ENCODE data around the gene COL4A3. TPM values are rescaled to one million over a fixed set of nuclear protein-coding genes. Genes with fewer than 3 reads are reported as not detected.
"Not testable (repeated sequence)": the region's sequence is repeated elsewhere in the genome, so short reads cannot be mapped to it uniquely, and the experiment has no call there.

Gene COL4A3
- total and polyA plus RNA-seq, 9 of the 15 experiments (the other 6 are each of a cell fraction or from before 2014, with no cell fraction given), result not detected

- H3K4me1 ChIP-seq (replicated peaks in 1 of 2; ENCODE audit: control insufficient read depth in 2 of 2, insufficient read depth in 2 of 2, low read length in 2 of 2); H3K4me3 ChIP-seq; H3K9me3 ChIP-seq (replicated peaks; ENCODE audit: control insufficient read depth, insufficient read depth, low read depth, low read length); H3K27me3 ChIP-seq (ENCODE audit: control insufficient read depth in 2 of 2, insufficient read depth in 2 of 2, low read length in 2 of 2); H3K9ac ChIP-seq (ENCODE audit: insufficient read depth in 1 of 2, low read depth in 2 of 2, low read length in 2 of 2); H3K36me3 ChIP-seq (ENCODE audit: control insufficient read depth, insufficient read depth, low read length); intact Hi-C loops (cut with micrococcal nuclease); ATAC-seq; H3K4me2 ChIP-seq (ENCODE audit: insufficient read depth, low read length); CTCF ChIA-PET (ENCODE audit: low intra/inter-chr PET ratio); H3K9me1 ChIP-seq (ENCODE audit: control insufficient read depth, insufficient read depth, low read length); H3K79me2 ChIP-seq (ENCODE audit: control insufficient read depth, insufficient read depth, low read length); BruUV-seq (replicated peaks); H3K27ac ChIP-seq (ENCODE audit: extremely low read depth, low read depth, low read length); POLR2A ChIA-PET; in situ Hi-C loops (cut with MboI); FAIRE-seq; H4K20me1 ChIP-seq (replicated peaks; ENCODE audit: control insufficient read depth, insufficient read depth, low read length): not testable (repeated sequence)
- peak in 1 of 4 experiments; percentile 3 for DNase-seq (ENCODE audit: extremely low read depth in 1 of 4, low spot score in 3 of 4)
- 0 out of 2 replicates have a peak overlapping the region, but pooled peaks have one; percentile 16 for H2AFZ ChIP-seq (ENCODE audit: low read depth, low read length)
- peak; percentile 52 for TF ChIP-seq MEIS2 (IDR thresholded peaks at IDR 0.05; ENCODE audit: partially characterized antibody)
- TF ChIP-seq NRF1 (conservative IDR thresholded peaks at IDR 0.05 in 1 of 2, IDR thresholded peaks at IDR 0.05 in 1 of 2), result peak; percentile 91 to 92
- WGBS (ENCODE audit: insufficient coverage, low coverage, missing lambda C conversion rate), result 7% methylated on average over 6 of the region's 11 CpGs
These were observed 7.4 kb downstream of the COL4A3 start for GRCh38 chr2:227171779-227172178.

- intact Hi-C loops (cut with micrococcal nuclease), result no loop called here
- no peak overlapping the region for H3K4me3 ChIP-seq
- no peaks in the 10 kb centered on the region for H3K27me3 ChIP-seq (ENCODE audit: control insufficient read depth in 2 of 2, insufficient read depth in 2 of 2, low read length in 2 of 2)
- H3K9me3 ChIP-seq (replicated peaks; ENCODE audit: control insufficient read depth, insufficient read depth, low read depth, low read length), result no peaks in the 10 kb centered on the region
- no peaks in the 10 kb centered on the region for H4K20me1 ChIP-seq (replicated peaks; ENCODE audit: control insufficient read depth, insufficient read depth, low read length)
- FAIRE-seq, result no peak
- BruUV-seq (replicated peaks), result no TSS peak
- no peak overlapping the region for H2AFZ ChIP-seq (ENCODE audit: low read depth, low read length)
- H3K9me1 ChIP-seq (ENCODE audit: control insufficient read depth, insufficient read depth, low read length), result no peaks in the 10 kb centered on the region
- ATAC-seq, result no peak
- no peak for DNase-seq (ENCODE audit: extremely low read depth in 1 of 4, low spot score in 3 of 4)
- no peaks in the 10 kb centered on the region for H3K4me1 ChIP-seq (replicated peaks in 1 of 2; ENCODE audit: control insufficient read depth in 2 of 2, insufficient read depth in 2 of 2, low read length in 2 of 2)
- ChIA-PET POLR2A (no interaction called here), CTCF (ENCODE audit: low intra/inter-chr PET ratio) (no interaction called here)
- H3K79me2 ChIP-seq (ENCODE audit: control insufficient read depth, insufficient read depth, low read length), result no peaks in the 10 kb centered on the region
- in situ Hi-C loops (cut with MboI), result no loop called here
- H3K9ac ChIP-seq (ENCODE audit: insufficient read depth in 1 of 2, low read depth in 2 of 2, low read length in 2 of 2), result no peak overlapping the region
- H3K36me3 ChIP-seq (ENCODE audit: control insufficient read depth, insufficient read depth, low read length), result no peaks in the 10 kb centered on the region
- no peak overlapping the region for H3K4me2 ChIP-seq (ENCODE audit: insufficient read depth, low read length)
- 1% methylated on average over 10 of the region's 12 CpGs for WGBS (ENCODE audit: insufficient coverage, low coverage, missing lambda C conversion rate)
- no peak overlapping the region for H3K27ac ChIP-seq (ENCODE audit: extremely low read depth, low read depth, low read length)
- TF ChIP-seq AFF4 (CRISPR knock-in tag; IDR thresholded peaks at IDR 0.05) (no peak), UBTF (IDR thresholded peaks at IDR 0.05; ENCODE audit: borderline replicate concordance in 1 of 2, low read depth in 2 of 2, low read length in 2 of 2) (no peak), CGGBP1 (CRISPR knock-in tag; IDR thresholded peaks at IDR 0.05) (no peak), ZNF197 (CRISPR knock-in tag; IDR thresholded peaks at IDR 0.05; ENCODE audit: low read depth) (no peak), MYNN (IDR thresholded peaks at IDR 0.05) (no peak), MYNN (CRISPR knock-in tag; IDR thresholded peaks at IDR 0.05) (no peak)
These were observed 13.3 kb downstream of the COL4A3 start for GRCh38 chr2:227177592-227178336.

Measured in K562 (cell line).